ENCODE measurements around the gene PDLIM5. TPM values are rescaled to one million over a fixed set of nuclear protein-coding genes. Genes with fewer than 3 reads are reported as not detected.

PDLIM5 gene
- total and polyA plus RNA-seq, 2 of the 8 experiments (the other 6 are each of a cell fraction or from before 2014, with no cell fraction given) = 37.3 to 62.1 TPM

DNA sequence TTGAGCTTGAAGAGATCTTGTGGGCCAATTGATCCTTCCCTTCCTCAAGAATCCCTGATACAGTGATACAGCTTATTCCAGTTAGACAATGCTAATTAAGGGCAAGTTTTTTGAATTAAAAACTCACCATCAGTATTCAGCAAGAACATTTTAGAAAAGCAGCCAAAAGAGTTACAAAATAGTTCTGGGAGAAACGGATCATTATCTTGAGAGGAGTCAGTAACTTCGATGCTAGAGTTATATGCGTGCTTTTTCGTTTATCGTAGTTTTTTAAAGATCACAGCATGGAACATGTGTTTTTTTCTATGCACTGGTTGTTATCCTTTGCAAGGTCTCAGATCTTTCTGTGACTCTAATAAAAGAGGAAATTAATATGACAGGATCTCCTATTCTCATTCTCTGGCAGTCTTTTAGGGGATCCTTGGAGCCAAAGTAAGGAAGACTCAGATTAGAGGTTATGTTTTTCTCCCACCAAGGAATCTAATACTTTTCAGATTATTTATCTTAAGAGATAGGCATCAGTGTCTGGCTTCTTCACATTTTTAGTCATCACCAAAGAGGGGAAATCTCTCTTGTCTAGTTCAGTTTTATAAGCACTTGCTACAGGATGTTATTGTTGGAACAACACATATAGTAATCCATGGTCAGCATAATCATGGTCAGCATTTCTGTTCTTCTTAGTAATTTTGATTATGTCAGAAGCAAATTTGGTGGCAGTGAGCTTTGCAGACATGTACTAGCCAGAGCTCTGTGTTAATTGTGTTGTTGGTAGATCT is 109.7 kb downstream of the PDLIM5 start (continued):
- no peak for TF ChIP-seq CHD7 (IDR thresholded peaks at IDR 0.05; ENCODE audit: insufficient replicate concordance, low read length)

Data from H1 (cell line).